Brain microvascular endothelial cell (primary cell): Measurements from ENCODE around the gene PKIB.

Experiments
- DNase-seq: peaks from one replicate; pipeline ENCODE4 v3.0.0-alpha.2; 2020
- H3K27ac ChIP-seq: fragments of 250-450 bp; sonication (Bioruptor Pico); 2 replicates; pipeline ENCODE4 v1.5.1; 2020; ENCODE audit warnings: mild to moderate bottlenecking, moderate library complexity
- H3K27me3 ChIP-seq: fragments of 250-450 bp; sonication (Bioruptor Pico); replicated peaks from 2 replicates; pipeline ENCODE4 v1.5.1; 2020; ENCODE audit warnings: mild to moderate bottlenecking
- H3K36me3 ChIP-seq: fragments of 250-450 bp; sonication (Bioruptor Pico); replicated peaks from 2 replicates; pipeline ENCODE4 v1.5.1; 2020; ENCODE audit warnings: mild to moderate bottlenecking
- H3K4me3 ChIP-seq: 2 replicates; pipeline ENCODE4 v1.5.1; 2011; ENCODE audit warnings: low read depth, mild to moderate bottlenecking, control low read depth, low read length, moderate library complexity
- in situ Hi-C: cut with HindIII; loops from 2 replicates; pipeline ENCODE4 v1.10.0; 2017; ENCODE audit warnings: low sequenced_read_pairs, low pct_ligation_motif_present
- TF ChIP-seq, protein P1 (sequence below): IDR thresholded peaks from 2 replicates; pipeline ENCODE4 v1.5.1; 2011; ENCODE audit warnings: low read depth, mild to moderate bottlenecking, moderate library complexity, low read length, control low read depth, inconsistent platforms; ENCODE audit errors: missing control alignments

Gene PKIB

DNA sequence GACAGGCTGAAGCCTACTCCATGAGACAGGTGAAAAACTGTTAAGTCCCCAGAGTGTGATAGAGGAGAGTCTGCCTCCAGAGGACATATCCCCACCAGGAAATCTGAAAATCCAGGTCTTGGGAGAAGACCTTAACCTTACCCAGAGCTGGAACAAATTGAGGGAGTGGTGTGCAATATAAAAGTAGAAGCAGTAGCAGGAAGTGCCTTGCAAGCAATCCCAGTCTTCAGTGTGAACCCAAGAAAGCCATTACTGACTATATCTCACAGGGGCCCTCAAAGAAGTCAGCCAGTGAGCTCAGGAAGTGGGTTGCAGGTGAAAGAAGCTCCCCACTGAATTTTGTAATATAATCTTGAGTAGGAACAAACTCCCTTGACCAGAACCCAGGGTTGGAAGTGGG, 41.9 kb upstream of the PKIB start:
- Histone ChIP-seq H3K27ac (no peak overlapping the region), H3K36me3 (no peaks in the 10 kb centered on the region), H3K4me3 (no peak overlapping the region), H3K27me3 (no peaks in the 10 kb centered on the region)
- no peak for DNase-seq
- TF ChIP-seq, protein P1, sequence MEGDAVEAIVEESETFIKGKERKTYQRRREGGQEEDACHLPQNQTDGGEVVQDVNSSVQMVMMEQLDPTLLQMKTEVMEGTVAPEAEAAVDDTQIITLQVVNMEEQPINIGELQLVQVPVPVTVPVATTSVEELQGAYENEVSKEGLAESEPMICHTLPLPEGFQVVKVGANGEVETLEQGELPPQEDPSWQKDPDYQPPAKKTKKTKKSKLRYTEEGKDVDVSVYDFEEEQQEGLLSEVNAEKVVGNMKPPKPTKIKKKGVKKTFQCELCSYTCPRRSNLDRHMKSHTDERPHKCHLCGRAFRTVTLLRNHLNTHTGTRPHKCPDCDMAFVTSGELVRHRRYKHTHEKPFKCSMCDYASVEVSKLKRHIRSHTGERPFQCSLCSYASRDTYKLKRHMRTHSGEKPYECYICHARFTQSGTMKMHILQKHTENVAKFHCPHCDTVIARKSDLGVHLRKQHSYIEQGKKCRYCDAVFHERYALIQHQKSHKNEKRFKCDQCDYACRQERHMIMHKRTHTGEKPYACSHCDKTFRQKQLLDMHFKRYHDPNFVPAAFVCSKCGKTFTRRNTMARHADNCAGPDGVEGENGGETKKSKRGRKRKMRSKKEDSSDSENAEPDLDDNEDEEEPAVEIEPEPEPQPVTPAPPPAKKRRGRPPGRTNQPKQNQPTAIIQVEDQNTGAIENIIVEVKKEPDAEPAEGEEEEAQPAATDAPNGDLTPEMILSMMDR = no peak
- in situ Hi-C loops = no loop called here

DNA sequence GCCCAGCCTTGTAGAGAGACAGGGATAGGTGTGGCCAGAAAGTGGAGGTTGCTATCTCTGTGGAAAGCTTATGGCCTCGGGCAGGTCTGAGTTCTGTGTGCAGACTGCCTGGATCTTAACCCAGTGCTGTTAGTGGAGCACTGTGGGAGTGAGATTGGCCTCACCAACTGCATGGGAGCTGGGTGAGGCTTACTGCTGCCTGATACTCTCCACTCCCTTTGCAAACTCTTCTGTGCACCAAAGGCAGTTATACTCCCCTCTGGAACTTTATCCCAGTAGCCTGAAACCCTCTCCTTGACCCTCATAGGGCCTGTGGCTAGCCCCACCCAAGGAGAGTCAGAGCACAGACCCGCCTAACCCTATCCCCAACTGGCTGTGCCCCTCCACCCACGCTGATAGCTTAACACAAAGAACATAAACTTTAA, 41.4 kb upstream of the PKIB start:
- TF ChIP-seq, protein P1 = no peak
- no peak overlapping the region for H3K4me3 ChIP-seq
- no peak for DNase-seq
- no peaks in the 10 kb centered on the region for H3K36me3 ChIP-seq
- H3K27me3 ChIP-seq = no peaks in the 10 kb centered on the region
- H3K27ac ChIP-seq = no peak overlapping the region
- in situ Hi-C loops = no loop called here

DNA sequence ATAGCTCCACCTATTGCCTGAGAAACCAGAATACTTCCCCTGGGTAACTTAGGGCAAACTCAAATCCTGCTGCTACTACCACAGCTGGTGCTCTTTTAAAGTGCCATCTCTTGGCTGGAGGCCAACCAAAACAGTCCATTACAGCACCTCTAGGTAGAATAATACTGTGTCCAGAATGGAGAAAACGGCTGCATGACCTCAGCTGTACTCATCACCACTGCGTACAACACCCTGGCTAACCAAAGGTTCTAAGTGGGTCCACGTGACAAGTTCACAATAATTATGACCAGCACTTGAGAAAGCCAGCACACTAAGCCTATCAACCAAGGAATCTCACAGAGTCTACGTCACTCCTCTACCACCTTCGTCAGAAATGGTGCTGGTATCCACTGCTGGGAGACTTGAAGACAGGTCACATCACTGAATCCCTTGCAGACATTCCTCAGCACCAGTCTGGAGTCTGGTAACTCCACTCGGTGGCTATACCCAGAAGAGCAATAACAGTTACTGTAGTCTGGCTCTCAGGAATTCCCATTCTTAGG, 40.9 kb upstream of the PKIB start:
- no peak for DNase-seq
- Histone ChIP-seq H3K27ac (no peak overlapping the region), H3K36me3 (no peaks in the 10 kb centered on the region), H3K27me3 (no peaks in the 10 kb centered on the region), H3K4me3 (no peak overlapping the region)
- TF ChIP-seq, protein P1 = no peak
- in situ Hi-C loops = no loop called here

DNA sequence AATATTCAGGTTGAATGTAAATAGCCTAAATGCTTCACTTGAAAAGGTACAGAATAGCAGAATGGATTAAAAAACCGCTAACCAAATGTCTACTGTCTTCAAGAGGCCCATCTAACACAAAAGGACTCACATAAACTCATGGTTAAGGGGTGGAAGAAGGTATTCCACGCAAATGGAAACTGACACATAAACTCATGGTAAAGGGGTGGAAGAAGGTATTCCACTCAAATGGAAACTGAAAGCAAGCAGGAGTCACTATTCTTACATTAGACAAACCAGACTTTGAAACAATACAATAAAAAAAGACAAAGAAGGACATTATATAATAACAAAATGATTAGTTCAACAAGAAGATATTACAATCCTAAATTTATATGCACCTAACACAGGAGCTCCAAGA, 38.3 kb upstream of the PKIB start:
- H3K27me3 ChIP-seq = no peaks in the 10 kb centered on the region
- in situ Hi-C loops = no loop called here
- H3K36me3 ChIP-seq = no peaks in the 10 kb centered on the region
- no peak for DNase-seq
- TF ChIP-seq, protein P1 = no peak
- H3K27ac ChIP-seq = no peak overlapping the region
- no peak overlapping the region for H3K4me3 ChIP-seq

DNA sequence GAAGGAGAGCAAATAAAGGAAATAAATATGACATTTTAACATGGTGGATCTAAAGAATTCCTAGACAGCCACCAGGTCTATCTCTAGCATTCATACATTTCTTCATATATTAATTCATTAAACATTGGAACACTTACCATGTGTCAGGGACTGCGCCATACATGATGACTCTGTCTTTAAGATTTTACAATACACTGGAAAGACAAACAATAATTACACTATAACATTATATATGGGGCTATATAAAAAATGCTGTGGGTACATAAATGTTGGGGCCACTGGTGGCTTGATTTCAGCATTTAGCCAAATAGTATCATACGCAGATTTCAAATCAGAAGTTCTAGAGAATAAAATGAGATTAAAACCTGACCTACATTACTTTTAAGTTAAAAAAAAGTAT, 33.3 kb upstream of the PKIB start:
- in situ Hi-C loops = no loop called here
- DNase-seq = no peak
- TF ChIP-seq, protein P1 = no peak
- Histone ChIP-seq H3K4me3 (no peak overlapping the region), H3K36me3 (no peaks in the 10 kb centered on the region), H3K27ac (no peak overlapping the region), H3K27me3 (no peaks in the 10 kb centered on the region)

DNA sequence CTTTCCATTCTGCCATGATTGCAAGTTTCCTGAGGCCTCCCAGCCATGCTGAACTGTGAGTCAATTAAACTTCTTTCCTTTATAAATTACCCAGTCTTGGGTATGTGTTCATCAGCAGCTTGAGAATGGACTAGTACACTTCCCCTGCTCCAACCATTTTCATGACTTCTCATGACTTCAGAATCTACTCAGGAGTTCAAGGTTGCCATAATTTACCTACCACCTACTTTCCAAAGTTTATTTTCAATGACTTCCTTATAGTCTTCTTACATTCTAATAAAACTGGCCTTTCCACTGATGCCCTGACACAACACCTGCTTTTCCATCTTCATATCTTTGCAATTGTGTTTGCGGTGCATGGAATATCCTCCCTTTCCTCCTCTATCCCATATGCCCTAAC, 31.2 kb upstream of the PKIB start:
- in situ Hi-C loops = no loop called here
- no peak overlapping the region for H3K4me3 ChIP-seq
- TF ChIP-seq, protein P1 = no peak
- H3K36me3 ChIP-seq = no peaks in the 10 kb centered on the region
- H3K27ac ChIP-seq = no peak overlapping the region
- DNase-seq = no peak
- H3K27me3 ChIP-seq = no peaks in the 10 kb centered on the region
